AG04450 (cell line): Measurements from ENCODE around the gene HELZ2. TPM values are rescaled to one million over a fixed set of nuclear protein-coding genes. Genes with fewer than 3 reads are reported as not detected.

ENCODE experiments used
- CTCF ChIA-PET: fragments of 300-600, 350-600 bp; formaldehyde crosslinking; extraction: SDS; loops from one replicate; lab custom pipeline; 2022; ENCODE audit warnings: antibody characterized with exemption, inconsistent platforms; lab: Charles Lee
- POLR2A ChIA-PET: fragments of 350-600 bp; formaldehyde crosslinking; extraction: SDS; loops from one replicate; lab custom pipeline; 2021; ENCODE audit warnings: antibody characterized with exemption, inconsistent platforms; lab: Yijun Ruan, JAX
- DNase-seq: peaks from one replicate; pipeline ENCODE4 v3.0.0-alpha.2; 2011; ENCODE audit warnings: low read depth, low spot score
- H3K27ac ChIP-seq: one replicate; pipeline ENCODE4 v1.5.1; 2012; ENCODE audit warnings: low read depth, low read length, control low read depth
- H3K27me3 ChIP-seq: one replicate; pipeline ENCODE4 v1.6.0; 2012; ENCODE audit warnings: low read length; ENCODE audit not compliant: control insufficient read depth, insufficient read depth
- H3K4me3 ChIP-seq: 2 replicates; pipeline ENCODE4 v1.5.1; 2011; ENCODE audit warnings: mild to moderate bottlenecking, low read depth, low read length, control low read depth
- H3K9me3 ChIP-seq: 2 replicates; pipeline ENCODE4 v1.5.1; 2012; ENCODE audit warnings: low read length; ENCODE audit not compliant: control insufficient read depth, insufficient read depth
- CTCF ChIP-seq: IDR thresholded peaks from 2 replicates; pipeline ENCODE4 v1.5.1; 2011; ENCODE audit warnings: low read depth, low read length, control low read depth, inconsistent platforms
- polyA plus RNA-seq: library from polyadenylated mRNA; depleted of rRNA; stranded (reverse); fragments of >200 nt; gene quantifications from 2 replicates; pipeline ENCODE4 v1.2.3, GENCODE V29; 2011

Gene HELZ2
- polyA plus RNA-seq, 1 experiment, result 4.6 TPM

GRCh38 chr20:63546256-63546955 lies 27.6 kb downstream of the HELZ2 start:
- POLR2A ChIA-PET, result no interaction called here
- Histone ChIP-seq H3K27me3 (peaks cover 33% of the 10 kb centered on the region), H3K9me3 (no peaks in the 10 kb centered on the region; the same call in 1 of the 2 replicates), H3K27ac (no peak overlapping the region), H3K4me3 (no peak overlapping the region)
- no peak for TF ChIP-seq CTCF
- CTCF ChIA-PET, result interaction anchor here (1.0 kb wide), 1 partner anchor 8 kb away, joined by 3 read pairs; no protein-coding TSS in a partner anchor
- DNase-seq, result no peak

GRCh38 chr20:63545814-63546213 lies 28.2 kb downstream of the HELZ2 start:
- no peak for TF ChIP-seq CTCF
- CTCF ChIA-PET, result no interaction called here

GRCh38 chr20:63544958-63545516 lies 29.0 kb downstream of the HELZ2 start:
- Histone ChIP-seq H3K4me3 (no peak overlapping the region), H3K9me3 (no peaks in the 10 kb centered on the region; the same call in 1 of the 2 replicates), H3K27ac (no peak overlapping the region), H3K27me3 (peaks cover 33% of the 10 kb centered on the region)
- POLR2A ChIA-PET, result no interaction called here
- TF ChIP-seq CTCF, result no peak
- CTCF ChIA-PET, result no interaction called here
- DNase-seq, result no peak

More at GRCh38 chr20:63545814-63546213, 28.2 kb downstream of the HELZ2 start:
- POLR2A ChIA-PET, result no interaction called here
- no peak for DNase-seq
- Histone ChIP-seq H3K4me3 (no peak overlapping the region), H3K27ac (no peak overlapping the region), H3K9me3 (no peaks in the 10 kb centered on the region; the same call in 1 of the 2 replicates), H3K27me3 (peaks cover 33% of the 10 kb centered on the region)

GRCh38 chr20:63544241-63544957 lies 29.6 kb downstream of the HELZ2 start:
- H3K27me3 ChIP-seq, result peaks cover 30% of the 10 kb centered on the region
- CTCF ChIA-PET, result no interaction called here
- H3K27ac ChIP-seq, result no peak overlapping the region
- no peak for DNase-seq
- POLR2A ChIA-PET, result no interaction called here
- H3K4me3 ChIP-seq, result no peak overlapping the region
- H3K9me3 ChIP-seq, result no peaks in the 10 kb centered on the region; the same call in 1 of the 2 replicates
- TF ChIP-seq CTCF, result no peak

- DNase-seq, result no peak
- Histone ChIP-seq H3K9me3 (no peaks in the 10 kb centered on the region; the same call in 1 of the 2 replicates), H3K27ac (no peak overlapping the region), H3K27me3 (peaks cover 30% of the 10 kb centered on the region), H3K4me3 (no peak overlapping the region)
- POLR2A ChIA-PET, result interaction anchor here (0.6 kb wide), 1 partner anchor 14 kb away, joined by 3 read pairs; no protein-coding TSS in a partner anchor
- CTCF ChIA-PET, result no interaction called here
- TF ChIP-seq CTCF, result no peak
Measured at GRCh38 chr20:63543733-63544132, 30.3 kb downstream of the HELZ2 start.
